Measurements from ENCODE around the gene TBC1D22A. TPM values are rescaled to one million over a fixed set of nuclear protein-coding genes. Genes with fewer than 3 reads are reported as not detected.

The TBC1D22A gene
- total and polyA plus RNA-seq, 9 of the 15 experiments (the other 6 are each of a cell fraction or from before 2014, with no cell fraction given), result 0.20 to 11.5 (median 5.2) TPM

GRCh38 chr22:47036936-47037485 is 274.6 kb downstream of the TBC1D22A start:
- TF ChIP-seq KDM1A (IDR thresholded peaks at IDR 0.05), result no peak
- TF ChIP-seq PURB (CRISPR knock-in tag; IDR thresholded peaks at IDR 0.05; ENCODE audit: low read depth), result no peak
- TF ChIP-seq CBX1 (IDR thresholded peaks at IDR 0.05; ENCODE audit: low read depth), result no peak
- TF ChIP-seq ZBTB11 (CRISPR knock-in tag; IDR thresholded peaks at IDR 0.05), result no peak
- TF ChIP-seq LEF1 (IDR thresholded peaks at IDR 0.05), result no peak
- no peak for TF ChIP-seq RBM34 (IDR thresholded peaks at IDR 0.05; ENCODE audit: borderline replicate concordance, insufficient read depth, low read length)
- no peak for TF ChIP-seq RAD21 (CRISPR knock-in tag; conservative IDR thresholded peaks at IDR 0.05 in 1 of 2, IDR thresholded peaks at IDR 0.05 in 1 of 2)
- TF ChIP-seq CAMTA2 (CRISPR knock-in tag; conservative IDR thresholded peaks at IDR 0.05), result no peak
- no peak for TF ChIP-seq CREBBP (IDR thresholded peaks at IDR 0.05; ENCODE audit: low read depth, low read length)
- no peak for TF ChIP-seq ZC3H4 (CRISPR knock-in tag; IDR thresholded peaks at IDR 0.05; ENCODE audit: borderline replicate concordance)
- TF ChIP-seq TEAD4 (IDR thresholded peaks at IDR 0.05; ENCODE audit: low read length), result no peak
- no peak for TF ChIP-seq TEAD4 (CRISPR knock-in tag; IDR thresholded peaks at IDR 0.05; ENCODE audit: borderline replicate concordance)
- no peak for TF ChIP-seq FOS (IDR thresholded peaks at IDR 0.05; ENCODE audit: extremely low read depth, insufficient read length)
- TF ChIP-seq SAFB2 (IDR thresholded peaks at IDR 0.05; ENCODE audit: borderline replicate concordance, low read depth, low read length, severe bottlenecking), result no peak
- Histone ChIP-seq H3K4me1 (replicated peaks in 1 of 2; ENCODE audit: control insufficient read depth in 2 of 2, insufficient read depth in 2 of 2, low read length in 2 of 2) (peaks cover 0 to 13% of the 10 kb centered on the region in 2 experiments; a peak in 1 of 5 replicates), H2AFZ (ENCODE audit: low read depth, low read length) (no peak overlapping the region), H3K9ac (ENCODE audit: insufficient read depth in 1 of 2, low read depth in 2 of 2, low read length in 2 of 2) (no peak overlapping the region), H3K27me3 (ENCODE audit: control insufficient read depth in 2 of 2, insufficient read depth in 2 of 2, low read length in 2 of 2) (no peaks in the 10 kb centered on the region), H3K4me2 (ENCODE audit: insufficient read depth, low read length) (no peak overlapping the region), H3K9me1 (ENCODE audit: control insufficient read depth, insufficient read depth, low read length) (no peaks in the 10 kb centered on the region), H3K4me3 (no peak overlapping the region), H3K9me3 (replicated peaks; ENCODE audit: control insufficient read depth, insufficient read depth, low read depth, low read length) (no peaks in the 10 kb centered on the region), H3K36me3 (ENCODE audit: control insufficient read depth, insufficient read depth, low read length) (no peaks in the 10 kb centered on the region), H3K79me2 (ENCODE audit: control insufficient read depth, insufficient read depth, low read length) (no peaks in the 10 kb centered on the region), H3K27ac (ENCODE audit: extremely low read depth, low read depth, low read length) (no peak overlapping the region), H4K20me1 (replicated peaks; ENCODE audit: control insufficient read depth, insufficient read depth, low read length) (peaks cover 3% of the 10 kb centered on the region; the same call in 1 of the 2 replicates)
- intact Hi-C loops (cut with micrococcal nuclease), result no loop called here
- DNase-seq (ENCODE audit: extremely low read depth in 1 of 4, low spot score in 3 of 4) (no peak), ATAC-seq (no peak), FAIRE-seq (no peak)
- POLR2A ChIA-PET, result interaction anchor here (0.7 to 1.2 kb wide), 2 partner anchors 9 to 17 kb away, joined by 3 to 5 read pairs; no protein-coding TSS in a partner anchor
- in situ Hi-C loops (cut with MboI), result no loop called here
- BruUV-seq (replicated peaks), result no TSS peak
- WGBS (ENCODE audit: insufficient coverage, low coverage, missing lambda C conversion rate), result 89% methylated on average over 17 of the region's 20 CpGs
- CTCF ChIA-PET (ENCODE audit: low intra/inter-chr PET ratio), result no interaction called here

All from K562 (cell line).